ENCODE measurements around the gene FBL. TPM values are rescaled to one million over a fixed set of nuclear protein-coding genes. Genes with fewer than 3 reads are reported as not detected.

FBL gene
- total RNA-seq, 1 experiment from 2014 or later, result 374 TPM

GRCh38 chr19:39819786-39820185, 26.4 kb downstream of the FBL start:
- intact Hi-C loops (cut with micrococcal nuclease; ENCODE audit: unreplicated experiment), result no loop called here
- Mint-ChIP-seq H3K27me3 (ENCODE audit: insufficient read depth, unreplicated experiment) (no peaks in the 10 kb centered on the region), H3K4me1 (ENCODE audit: low read depth, unreplicated experiment) (no peaks in the 10 kb centered on the region), H3K36me3 (ENCODE audit: insufficient read depth, unreplicated experiment) (no peaks in the 10 kb centered on the region), H3K4me3 (ENCODE audit: unreplicated experiment) (no peak overlapping the region), H3K9me3 (ENCODE audit: unreplicated experiment) (no peaks in the 10 kb centered on the region), H3K27ac (ENCODE audit: unreplicated experiment) (no peak overlapping the region)
- Histone ChIP-seq H3K9me3 (no peaks in the 10 kb centered on the region), H3K36me3 (ENCODE audit: control insufficient read depth, insufficient read depth, low read length) (no peaks in the 10 kb centered on the region), H3K27me3 (replicated peaks; ENCODE audit: control insufficient read depth, insufficient read depth, low read length) (no peaks in the 10 kb centered on the region), H3K4me3 (ENCODE audit: low read depth, low read length) (no peak overlapping the region), H3K4me1 (no peaks in the 10 kb centered on the region)
- no peak for TF ChIP-seq CTCF (IDR thresholded peaks at IDR 0.05; ENCODE audit: insufficient read depth in 1 of 2, low read depth in 1 of 2, low read length in 1 of 2, severe bottlenecking in 1 of 2, unreplicated experiment in 1 of 2)
- BruUV-seq (replicated peaks), result no TSS peak
- DNase-seq, result no peak
- POLR2A ChIA-PET, result no interaction called here
- CTCF ChIA-PET, result no interaction called here

- no peak for TF ChIP-seq CTCF (IDR thresholded peaks at IDR 0.05; ENCODE audit: insufficient read depth in 1 of 2, low read depth in 1 of 2, low read length in 1 of 2, severe bottlenecking in 1 of 2, unreplicated experiment in 1 of 2)
- ChIA-PET POLR2A (no interaction called here), CTCF (no interaction called here)
Measured at GRCh38 chr19:39818626-39819097, 27.5 kb downstream of the FBL start.

GRCh38 chr19:39817888-39818561, 28.2 kb downstream of the FBL start:
- Histone ChIP-seq H3K9me3 (no peaks in the 10 kb centered on the region), H3K27me3 (replicated peaks; ENCODE audit: control insufficient read depth, insufficient read depth, low read length) (no peaks in the 10 kb centered on the region), H3K4me1 (no peaks in the 10 kb centered on the region), H3K4me3 (ENCODE audit: low read depth, low read length) (no peak overlapping the region), H3K36me3 (ENCODE audit: control insufficient read depth, insufficient read depth, low read length) (no peaks in the 10 kb centered on the region)
- CTCF ChIA-PET, result no interaction called here
- Mint-ChIP-seq H3K36me3 (ENCODE audit: insufficient read depth, unreplicated experiment) (no peaks in the 10 kb centered on the region), H3K4me1 (ENCODE audit: low read depth, unreplicated experiment) (no peaks in the 10 kb centered on the region), H3K9me3 (ENCODE audit: unreplicated experiment) (no peaks in the 10 kb centered on the region), H3K27ac (ENCODE audit: unreplicated experiment) (no peak overlapping the region), H3K4me3 (ENCODE audit: unreplicated experiment) (no peak overlapping the region), H3K27me3 (ENCODE audit: insufficient read depth, unreplicated experiment) (no peaks in the 10 kb centered on the region)
- intact Hi-C loops (cut with micrococcal nuclease; ENCODE audit: unreplicated experiment), result no loop called here
- DNase-seq, result no peak
- TF ChIP-seq CTCF (IDR thresholded peaks at IDR 0.05; ENCODE audit: insufficient read depth in 1 of 2, low read depth in 1 of 2, low read length in 1 of 2, severe bottlenecking in 1 of 2, unreplicated experiment in 1 of 2), result no peak
- BruUV-seq (replicated peaks), result no TSS peak
- POLR2A ChIA-PET, result no interaction called here

More at GRCh38 chr19:39818626-39819097, 27.5 kb downstream of the FBL start:
- no TSS peak for BruUV-seq (replicated peaks)
- DNase-seq, result no peak
- Histone ChIP-seq H3K4me3 (ENCODE audit: low read depth, low read length) (no peak overlapping the region), H3K4me1 (no peaks in the 10 kb centered on the region), H3K36me3 (ENCODE audit: control insufficient read depth, insufficient read depth, low read length) (no peaks in the 10 kb centered on the region), H3K27me3 (replicated peaks; ENCODE audit: control insufficient read depth, insufficient read depth, low read length) (no peaks in the 10 kb centered on the region), H3K9me3 (no peaks in the 10 kb centered on the region)
- Mint-ChIP-seq H3K27me3 (ENCODE audit: insufficient read depth, unreplicated experiment) (no peaks in the 10 kb centered on the region), H3K9me3 (ENCODE audit: unreplicated experiment) (no peaks in the 10 kb centered on the region), H3K4me3 (ENCODE audit: unreplicated experiment) (no peak overlapping the region), H3K27ac (ENCODE audit: unreplicated experiment) (no peak overlapping the region), H3K4me1 (ENCODE audit: low read depth, unreplicated experiment) (no peaks in the 10 kb centered on the region), H3K36me3 (ENCODE audit: insufficient read depth, unreplicated experiment) (no peaks in the 10 kb centered on the region)
- intact Hi-C loops (cut with micrococcal nuclease; ENCODE audit: unreplicated experiment), result no loop called here
